Stomach (tissue), 9 donors: ENCODE results near the gene CIB4. TPM values are rescaled to one million over a fixed set of nuclear protein-coding genes. Genes with fewer than 3 reads are reported as not detected.

ENCODE experiments used
- DNase-seq, 2 donors: peaks; one replicate each; pipeline versions ENCODE4 v3.0.0 to v3.0.0-alpha.2; 2013 to 2019
- H3K27ac ChIP-seq, 5 donors: fragments of 200-600 bp in 4 of 5; sonication (generic) in 4 of 5; one replicate each; pipeline ENCODE4 v1.5.1; 2013 to 2019; ENCODE audit warnings: mild to moderate bottlenecking in 1 of 5, moderate library complexity in 1 of 5
- H3K27me3 ChIP-seq, 3 donors: fragments of 200-600 bp; sonication (generic); one replicate each; pipeline ENCODE4 v1.5.1; 2017 to 2019; ENCODE audit warnings: mixed run types in 1 of 3
- H3K36me3 ChIP-seq, 4 donors: fragments of 200-600 bp; sonication (generic); 1 replicate in 3 of 4; 2 replicates in 1 of 4; pipeline ENCODE4 v1.5.1; 2016 to 2019
- H3K4me1 ChIP-seq, 4 donors: fragments of 200-600 bp; sonication (generic); one replicate each; pipeline ENCODE4 v1.5.1; 2016 to 2019
- H3K4me3 ChIP-seq, 4 donors: fragments of 200-600 bp; sonication (generic) in 3 of 4; one replicate each; pipeline ENCODE4 v1.5.1; 2016 to 2019; ENCODE audit warnings: mild to moderate bottlenecking in 1 of 4
- H3K9me3 ChIP-seq, 4 donors: fragments of 200-600 bp; sonication (generic); one replicate each; pipeline ENCODE4 v1.5.1; 2016 to 2019
- CTCF ChIP-seq, 7 experiments: fragments of 450-650 bp in 4 of 7; fragments of 200-600 bp in 3 of 7; sonication (generic) in 3 of 7; IDR thresholded peaks; one replicate each; pipeline ENCODE4 v1.5.1; 2016 to 2019; ENCODE audit warnings: antibody characterized with exemption in 7 of 7, control low read depth in 2 of 7, mild to moderate bottlenecking in 1 of 7
- EP300 ChIP-seq: sonication (generic); formaldehyde crosslinking; IDR thresholded peaks from one replicate; pipeline ENCODE4 v1.6.1; 2017; ENCODE audit warnings: antibody characterized with exemption
- POLR2A ChIP-seq, 4 donors: fragments of 450-650 bp; IDR thresholded peaks; one replicate each; pipeline ENCODE4 v1.6.1; 2016; ENCODE audit warnings: antibody characterized with exemption in 4 of 4, control low read depth in 2 of 4, mild to moderate bottlenecking in 1 of 4, moderate library complexity in 1 of 4
- POLR2AphosphoS5 ChIP-seq, 3 donors: sonication (generic); formaldehyde crosslinking; IDR thresholded peaks; one replicate each; pipeline ENCODE4 v1.6.1; 2016; ENCODE audit warnings: antibody characterized with exemption in 3 of 3
- WGBS, 5 donors: extraction: QIAGEN DNeasy Blood & Tissue Kit in 3 of 5; methylation state at CpG; one replicate each; pipeline versions ENCODE4 v1.1.5 to v1.1.7; 2013 to 2018; 5-methylcytosine and 5-hydroxymethylcytosine counted together
- intact Hi-C: fragments of 100-400 bp; cut with DNase I; formaldehyde crosslinking; loops from one replicate; pipeline ENCODE4 v1.15.1; 2023; ENCODE audit warnings: low total_unique reads
- polyA plus RNA-seq, 3 donors: library from polyadenylated mRNA; stranded (reverse); fragments of 200-250 nt; gene quantifications; one replicate each; pipeline ENCODE4 v1.2.3, GENCODE V29; 2013
- total RNA-seq, 5 donors: library from RNA; depleted of rRNA; stranded (reverse); fragments of >200 nt; gene quantifications; one replicate each; pipeline versions ENCODE4 v1.1.0 to v1.2.3, GENCODE V29; 2014 to 2016
- donor health status: healthy with polysubstance abuse.
- donor health status: Bipolar disorder and iron deficiency.
- donor health status: healthy.

Gene CIB4
- total and polyA plus RNA-seq, 8 donors, result 1.8 TPM; not detected in 6

- no peaks in the 10 kb centered on the region for H3K36me3 ChIP-seq
- DNase-seq, result no peak
- peaks cover 0 to 48% (median 0%) of the 10 kb centered on the region in 3 donors for H3K27me3 ChIP-seq
- 70 to 83% (median 78%) methylated on average over 4 to 5 of the region's 5 CpGs for WGBS, 5 donors
- no peak overlapping the region for H3K27ac ChIP-seq
- no peaks in the 10 kb centered on the region for H3K4me1 ChIP-seq
- no peaks in the 10 kb centered on the region for H3K9me3 ChIP-seq
- H3K4me3 ChIP-seq, result no peak overlapping the region
- intact Hi-C loops, result no loop called here
- TF ChIP-seq CTCF (IDR thresholded peaks at IDR 0.05), result no peak
- TF ChIP-seq POLR2A (IDR thresholded peaks at IDR 0.05), result no peak
- no peak for TF ChIP-seq POLR2AphosphoS5 (IDR thresholded peaks at IDR 0.05)
- TF ChIP-seq EP300, result no peak
Measured at GRCh38 chr2:26571316-26571715, 69.8 kb downstream of the CIB4 start.

DNA sequence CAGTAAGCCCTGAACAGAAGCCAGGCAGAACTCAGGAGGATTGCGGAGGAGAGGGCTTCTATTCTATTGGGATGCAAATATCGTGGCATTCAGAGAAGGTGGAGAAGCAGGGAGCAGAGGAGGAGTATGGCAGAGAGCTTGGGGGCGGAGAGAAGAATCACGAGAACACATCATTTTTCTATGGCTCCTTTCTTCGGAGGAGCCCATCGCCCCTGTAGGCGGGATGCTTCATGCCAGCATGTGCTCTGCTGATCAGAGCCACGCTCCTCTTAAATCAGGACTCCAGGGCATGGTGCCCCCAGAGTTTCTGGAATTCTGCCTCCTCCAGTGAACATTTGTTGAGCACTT lies 71.1 kb downstream of the CIB4 start:
- Histone ChIP-seq H3K4me3 (no peak overlapping the region), H3K4me1 (no peaks in the 10 kb centered on the region), H3K9me3 (no peaks in the 10 kb centered on the region), H3K36me3 (no peaks in the 10 kb centered on the region), H3K27ac (no peak overlapping the region), H3K27me3 (peaks cover 0 to 61% (median 0%) of the 10 kb centered on the region in 3 donors)
- no peak for TF ChIP-seq EP300
- TF ChIP-seq CTCF (IDR thresholded peaks at IDR 0.05), result no peak
- no peak for TF ChIP-seq POLR2A (IDR thresholded peaks at IDR 0.05)
- no peak for TF ChIP-seq POLR2AphosphoS5 (IDR thresholded peaks at IDR 0.05)
- intact Hi-C loops, result no loop called here
- 73 to 89% (median 87%) methylated on average over 8 of the region's 8 CpGs for WGBS, 5 donors
- DNase-seq, result no peak

DNA sequence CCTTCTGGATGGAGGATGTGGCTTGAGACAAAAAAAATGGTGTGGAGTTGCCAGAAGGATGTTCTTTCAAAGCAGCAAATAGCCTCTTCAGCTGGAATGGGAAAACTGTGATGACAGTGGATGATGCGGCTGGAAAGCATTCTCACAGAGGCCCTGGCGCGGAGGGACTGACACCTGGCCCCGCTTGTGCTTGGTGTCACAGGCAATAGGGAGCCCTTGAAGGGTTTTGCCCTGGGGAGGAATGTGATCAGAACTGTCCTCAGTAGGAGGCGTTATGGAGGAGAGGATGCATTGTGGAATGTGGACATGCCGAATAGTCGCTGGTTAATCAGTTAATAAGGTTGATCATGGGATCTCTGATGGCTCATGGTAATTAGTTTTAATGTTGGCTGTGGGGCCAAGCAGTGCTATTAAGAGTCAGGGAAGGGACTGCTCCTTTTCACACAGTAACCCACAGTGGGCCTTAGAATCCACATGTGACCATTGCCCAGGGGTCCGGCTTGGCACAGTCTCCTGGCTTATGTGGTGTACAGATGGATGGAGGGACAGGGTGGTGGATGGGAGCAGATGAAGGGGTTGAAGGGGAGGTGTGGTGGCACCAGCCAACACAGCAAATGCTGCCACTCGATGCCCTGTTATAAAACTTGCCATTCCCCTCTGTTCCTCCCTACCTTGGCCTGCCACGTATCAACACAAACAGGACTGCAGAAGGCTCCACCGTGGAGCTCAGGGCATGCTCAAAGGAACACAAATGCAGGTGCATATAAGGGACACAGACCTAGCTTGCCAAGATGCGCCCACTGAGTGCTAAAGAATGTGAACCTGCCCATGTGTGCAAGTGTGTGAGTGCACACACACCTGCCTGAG lies 71.7 kb downstream of the CIB4 start:
- Histone ChIP-seq H3K27ac (no peak overlapping the region), H3K27me3 (peaks cover 0 to 66% (median 0%) of the 10 kb centered on the region in 3 donors), H3K36me3 (no peaks in the 10 kb centered on the region), H3K9me3 (no peaks in the 10 kb centered on the region), H3K4me3 (no peak overlapping the region), H3K4me1 (no peaks in the 10 kb centered on the region)
- TF ChIP-seq EP300 (no peak), POLR2A (IDR thresholded peaks at IDR 0.05) (no peak), CTCF (IDR thresholded peaks at IDR 0.05) (no peak), POLR2AphosphoS5 (IDR thresholded peaks at IDR 0.05) (no peak)
- intact Hi-C loops, result no loop called here
- WGBS, 5 donors, result 89 to 94% (median 92%) methylated on average over 12 of the region's 12 CpGs
- DNase-seq, result no peak

- WGBS, 5 donors, result 81 to 91% (median 87%) methylated on average over 7 of the region's 7 CpGs
- no peak for DNase-seq
- Histone ChIP-seq H3K36me3 (no peaks in the 10 kb centered on the region), H3K9me3 (no peaks in the 10 kb centered on the region), H3K27ac (no peak overlapping the region), H3K4me1 (peaks cover 0 to 6% (median 4%) of the 10 kb centered on the region in 4 donors), H3K4me3 (no peak overlapping the region), H3K27me3 (peaks cover 0 to 77% (median 0%) of the 10 kb centered on the region in 3 donors)
- intact Hi-C loops, result no loop called here
- TF ChIP-seq POLR2AphosphoS5 (IDR thresholded peaks at IDR 0.05) (no peak), EP300 (no peak), POLR2A (IDR thresholded peaks at IDR 0.05) (no peak), CTCF (IDR thresholded peaks at IDR 0.05) (no peak)
Measured at GRCh38 chr2:26568076-26568890, 72.9 kb downstream of the CIB4 start.
